C4-2B (cell line): ENCODE measurements around the gene DNAJC22.
A peak's percentile ranks its signal among the peaks of the same experiment; 100 is the strongest.

Experiments
- ZFX ChIP-seq: fragments of 450-650 bp; IDR thresholded peaks from 2 replicates; pipeline ENCODE4 v1.6.1; 2017
- TF ChIP-seq, protein P1 (sequence below): fragments of 450-650 bp; conservative IDR thresholded peaks from 2 replicates; pipeline ENCODE4 v1.5.1; 2017; ENCODE audit warnings: mild to moderate bottlenecking

DNA sequence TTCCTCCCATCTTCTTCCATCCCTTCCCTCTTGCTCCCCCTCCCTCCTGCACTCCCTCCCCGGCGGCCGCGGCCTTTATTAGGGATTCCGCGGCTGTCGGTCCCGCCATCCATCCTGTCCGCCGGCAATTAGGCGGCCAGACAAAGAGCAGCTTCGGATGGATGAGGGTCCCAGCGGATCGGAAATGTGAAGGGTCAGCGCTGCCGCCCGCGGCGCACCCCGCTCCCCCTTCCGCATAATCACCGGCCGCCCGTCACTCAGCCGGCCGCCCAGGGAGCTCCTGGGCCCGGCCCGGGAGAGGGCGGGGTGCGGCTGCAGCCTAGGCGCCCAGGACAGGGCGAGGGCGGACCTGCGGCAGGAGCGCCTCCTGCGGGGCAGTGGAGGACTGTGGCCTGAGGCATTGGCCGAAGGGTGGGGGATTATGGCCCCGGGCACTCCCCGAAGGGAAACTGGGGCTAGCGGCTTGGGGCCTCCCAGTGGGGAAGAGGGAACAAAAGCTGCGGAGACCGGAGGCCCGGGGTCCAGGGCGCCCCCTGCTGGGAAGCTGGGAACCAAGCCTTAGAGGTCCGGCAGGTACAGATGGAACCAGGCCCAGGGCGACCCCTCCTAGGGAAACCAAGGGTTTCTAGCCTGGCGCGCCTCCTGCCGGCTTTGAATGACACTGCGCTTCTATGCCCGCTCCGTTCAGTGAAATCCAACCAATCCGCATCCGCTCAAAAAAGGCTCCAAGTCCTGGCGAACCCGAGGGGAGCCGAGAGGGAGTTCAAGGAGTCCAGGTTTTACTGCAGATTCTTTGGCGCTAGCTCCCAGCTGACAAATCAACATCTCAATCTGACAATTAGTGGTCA, 4.4 kb upstream of the DNAJC22 start:
- TF ChIP-seq, protein P1, sequence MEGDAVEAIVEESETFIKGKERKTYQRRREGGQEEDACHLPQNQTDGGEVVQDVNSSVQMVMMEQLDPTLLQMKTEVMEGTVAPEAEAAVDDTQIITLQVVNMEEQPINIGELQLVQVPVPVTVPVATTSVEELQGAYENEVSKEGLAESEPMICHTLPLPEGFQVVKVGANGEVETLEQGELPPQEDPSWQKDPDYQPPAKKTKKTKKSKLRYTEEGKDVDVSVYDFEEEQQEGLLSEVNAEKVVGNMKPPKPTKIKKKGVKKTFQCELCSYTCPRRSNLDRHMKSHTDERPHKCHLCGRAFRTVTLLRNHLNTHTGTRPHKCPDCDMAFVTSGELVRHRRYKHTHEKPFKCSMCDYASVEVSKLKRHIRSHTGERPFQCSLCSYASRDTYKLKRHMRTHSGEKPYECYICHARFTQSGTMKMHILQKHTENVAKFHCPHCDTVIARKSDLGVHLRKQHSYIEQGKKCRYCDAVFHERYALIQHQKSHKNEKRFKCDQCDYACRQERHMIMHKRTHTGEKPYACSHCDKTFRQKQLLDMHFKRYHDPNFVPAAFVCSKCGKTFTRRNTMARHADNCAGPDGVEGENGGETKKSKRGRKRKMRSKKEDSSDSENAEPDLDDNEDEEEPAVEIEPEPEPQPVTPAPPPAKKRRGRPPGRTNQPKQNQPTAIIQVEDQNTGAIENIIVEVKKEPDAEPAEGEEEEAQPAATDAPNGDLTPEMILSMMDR: peak; percentile 88
- TF ChIP-seq ZFX: no peak
